GM21360 (cell line): ENCODE measurements around the gene CDC37L1.
A peak's percentile ranks its signal among the peaks of the same experiment; 100 is the strongest.
"Not testable (repeated sequence)": the region's sequence is repeated elsewhere in the genome, so short reads cannot be mapped to it uniquely, and the experiment has no call there.

ENCODE experiments used
- ATAC-seq: cut with Tn5 transposase; IDR thresholded peaks from one replicate; pipeline ENCODE4 v1.9.1; 2021; ENCODE audit warnings: mild to moderate bottlenecking, moderate library complexity; ENCODE audit not compliant: unreplicated experiment

Gene CDC37L1

GRCh38 chr9:4679268-4680172, at the start of gene CDC37L1:
Gene CDC37L1 (plus strand): TSS chr9:4679569. CDS start chr9:4679768, 199 bp downstream.
- peak; percentile 96 for ATAC-seq

DNA sequence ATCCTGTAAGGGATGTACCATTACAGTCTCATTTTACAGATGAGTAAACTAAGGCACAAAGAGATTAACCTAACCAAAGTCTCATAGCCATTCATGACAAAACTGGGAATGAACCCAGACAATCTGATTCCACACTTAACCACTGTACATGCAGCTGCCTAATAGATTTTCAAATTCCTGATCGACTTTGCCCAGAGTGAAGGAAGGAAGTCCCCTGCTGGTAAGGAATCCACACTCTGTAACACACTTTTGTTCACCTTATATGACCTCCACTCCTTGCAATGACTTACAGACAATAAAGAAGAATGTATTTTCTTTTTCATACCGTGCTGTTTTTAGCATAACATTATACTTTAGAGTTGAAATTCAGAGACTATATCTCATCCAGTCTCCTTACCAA, 48.5 kb upstream of the CDC37L1 start:
- no peak for ATAC-seq

DNA sequence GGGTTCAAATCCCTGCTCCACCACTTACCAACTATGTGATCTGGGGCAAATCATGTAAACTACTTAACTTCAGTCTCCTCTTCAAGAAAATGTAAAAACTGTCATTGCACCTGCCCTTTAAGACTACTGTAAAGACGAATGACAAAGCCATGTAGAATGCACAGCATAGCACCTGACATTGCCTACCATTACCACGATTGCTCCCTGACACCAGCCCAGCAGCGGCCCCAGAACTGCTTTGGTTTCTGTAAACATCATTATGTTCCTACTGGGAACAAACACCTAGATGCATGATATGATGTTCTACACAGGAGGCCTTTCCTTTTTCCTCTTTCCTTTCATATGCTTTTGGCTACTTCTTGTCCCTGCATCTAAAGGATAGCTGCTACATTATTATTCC, 40.4 kb upstream of the CDC37L1 start:
- ATAC-seq = no peak

DNA sequence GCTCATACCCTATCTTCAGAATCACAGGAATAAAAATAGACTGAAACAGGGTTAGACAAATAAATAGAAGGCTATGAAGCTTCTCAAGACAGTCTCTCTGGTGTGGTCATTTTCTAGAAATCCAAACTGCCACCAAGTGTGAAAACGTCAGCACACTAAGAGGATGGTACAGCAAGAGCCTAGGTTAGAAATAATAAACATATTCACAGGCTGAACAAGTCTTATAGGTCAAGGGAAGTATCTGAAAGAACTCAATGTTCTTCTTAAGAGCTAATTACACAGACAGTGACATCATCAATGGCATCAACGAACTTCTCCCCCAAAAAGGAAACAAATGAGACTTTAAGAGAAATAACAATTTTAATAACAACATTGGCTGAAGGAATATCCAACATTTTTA, 39.9 kb upstream of the CDC37L1 start:
- no peak for ATAC-seq

DNA sequence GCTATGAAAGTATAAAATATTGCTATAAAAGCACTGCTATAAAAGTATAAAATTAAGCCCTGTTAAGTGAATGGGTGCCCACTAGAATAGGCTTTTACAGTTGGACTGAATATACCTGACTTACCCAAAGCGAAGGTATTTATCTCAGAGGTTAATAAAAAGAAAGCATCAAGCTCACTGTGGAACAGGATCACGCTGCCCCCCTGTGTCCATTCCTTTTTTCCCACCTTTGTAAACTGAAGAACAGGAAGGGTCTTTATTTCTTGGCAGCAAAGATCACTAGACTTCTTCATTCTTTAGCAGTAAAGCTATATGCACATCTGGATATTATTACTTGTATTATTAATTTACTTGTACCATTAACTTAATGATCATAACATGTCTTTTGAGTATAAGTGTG, 39.3 kb upstream of the CDC37L1 start:
- no peak for ATAC-seq

GRCh38 chr9:4642351-4642750, 37.0 kb upstream of the CDC37L1 start:
- no peak for ATAC-seq

GRCh38 chr9:4654084-4654483, 25.3 kb upstream of the CDC37L1 start:
- no peak for ATAC-seq

- ATAC-seq = no peak
These were observed 24.8 kb upstream of the CDC37L1 start for GRCh38 chr9:4654538-4654937.

GRCh38 chr9:4656196-4656595, 23.2 kb upstream of the CDC37L1 start:
- not testable (repeated sequence) for ATAC-seq

- no peak for ATAC-seq
These were observed 22.7 kb upstream of the CDC37L1 start for GRCh38 chr9:4656621-4657020.

- no peak for ATAC-seq
These were observed 21.8 kb upstream of the CDC37L1 start for GRCh38 chr9:4657426-4658159.

DNA sequence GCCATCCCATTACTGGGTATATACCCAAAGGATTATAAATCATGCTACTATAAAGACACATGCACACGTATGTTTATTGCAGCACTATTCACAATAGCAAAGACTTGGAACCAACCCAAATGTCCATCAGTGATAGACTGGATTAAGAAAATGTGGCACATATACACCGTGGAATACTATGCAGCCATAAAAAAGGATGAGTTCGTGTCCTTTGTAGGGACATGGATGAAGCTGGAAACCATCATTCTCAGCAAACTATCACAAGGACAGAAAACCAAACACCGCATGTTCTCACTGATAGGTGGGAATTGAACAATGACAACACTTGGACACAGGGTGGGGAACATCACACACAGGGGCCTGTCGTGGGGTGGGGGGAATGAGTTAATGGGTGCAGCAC, 18.7 kb upstream of the CDC37L1 start:
- not testable (repeated sequence) for ATAC-seq

DNA sequence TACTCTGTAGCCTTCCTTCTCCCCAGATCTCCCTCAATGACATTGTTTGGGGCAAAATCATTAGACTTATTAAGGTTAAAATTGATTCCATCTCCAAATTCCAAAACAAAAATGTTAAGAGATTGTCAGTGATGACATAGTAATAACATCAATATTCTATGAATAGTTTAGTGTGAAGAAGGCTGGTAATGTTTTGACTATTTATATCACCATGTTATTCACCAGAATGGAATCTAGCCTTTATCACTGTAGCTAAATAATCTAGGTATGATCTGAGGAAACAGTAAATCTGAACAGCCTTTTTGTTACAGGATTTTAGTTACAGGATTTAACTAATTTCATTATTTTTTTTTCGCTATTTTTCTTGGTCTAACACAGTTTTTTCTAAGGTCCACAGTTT, 18.2 kb upstream of the CDC37L1 start:
- no peak for ATAC-seq

- peak; percentile 7 for ATAC-seq
These were observed 17.8 kb upstream of the CDC37L1 start for GRCh38 chr9:4661611-4662010.

GRCh38 chr9:4662108-4662988, 17.0 kb upstream of the CDC37L1 start, which contains the start of gene PLPP6:
Gene PLPP6 (plus strand): TSS chr9:4662294. CDS start chr9:4662376, 82 bp downstream.
- ATAC-seq = peak; percentile 76

- no peak for ATAC-seq
These were observed 16.2 kb upstream of the CDC37L1 start for GRCh38 chr9:4662989-4663792.

DNA sequence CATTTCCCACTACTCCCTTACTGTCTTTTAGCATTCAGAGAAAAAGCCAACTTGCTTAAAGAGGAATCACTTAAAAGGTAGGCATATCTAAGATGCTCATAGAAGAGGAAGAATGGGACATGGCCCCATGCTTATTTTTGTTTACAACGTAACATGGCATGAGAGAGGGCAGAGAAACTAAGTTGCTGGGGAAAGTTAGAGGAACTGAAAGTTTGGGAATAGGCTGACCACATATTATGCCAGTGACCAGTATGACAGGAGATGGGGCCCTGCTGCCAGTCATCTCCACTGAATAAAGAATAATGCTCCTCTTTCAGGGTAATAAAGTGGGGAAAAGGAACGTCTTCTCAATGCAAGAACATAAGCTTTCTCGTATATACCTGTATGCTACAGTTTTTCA, 15.4 kb upstream of the CDC37L1 start:
- ATAC-seq = no peak

GRCh38 chr9:4665357-4665756, 14.0 kb upstream of the CDC37L1 start:
- no peak for ATAC-seq

- ATAC-seq = peak; percentile 34
These were observed 13.2 kb upstream of the CDC37L1 start, which contains the start of gene SPATA6L for GRCh38 chr9:4666042-4666699. Gene SPATA6L (minus strand): TSS chr9:4666480. CDS start chr9:4666250, 230 bp downstream.
